Measurements from ENCODE around the gene CCDC106.
A peak's percentile ranks its signal among the peaks of the same experiment; 100 is the strongest.

The CCDC106 gene

GRCh38 chr19:55614711-55615542 is 33.1 kb upstream of the CCDC106 start:
- no peak for DNase-seq

DNA sequence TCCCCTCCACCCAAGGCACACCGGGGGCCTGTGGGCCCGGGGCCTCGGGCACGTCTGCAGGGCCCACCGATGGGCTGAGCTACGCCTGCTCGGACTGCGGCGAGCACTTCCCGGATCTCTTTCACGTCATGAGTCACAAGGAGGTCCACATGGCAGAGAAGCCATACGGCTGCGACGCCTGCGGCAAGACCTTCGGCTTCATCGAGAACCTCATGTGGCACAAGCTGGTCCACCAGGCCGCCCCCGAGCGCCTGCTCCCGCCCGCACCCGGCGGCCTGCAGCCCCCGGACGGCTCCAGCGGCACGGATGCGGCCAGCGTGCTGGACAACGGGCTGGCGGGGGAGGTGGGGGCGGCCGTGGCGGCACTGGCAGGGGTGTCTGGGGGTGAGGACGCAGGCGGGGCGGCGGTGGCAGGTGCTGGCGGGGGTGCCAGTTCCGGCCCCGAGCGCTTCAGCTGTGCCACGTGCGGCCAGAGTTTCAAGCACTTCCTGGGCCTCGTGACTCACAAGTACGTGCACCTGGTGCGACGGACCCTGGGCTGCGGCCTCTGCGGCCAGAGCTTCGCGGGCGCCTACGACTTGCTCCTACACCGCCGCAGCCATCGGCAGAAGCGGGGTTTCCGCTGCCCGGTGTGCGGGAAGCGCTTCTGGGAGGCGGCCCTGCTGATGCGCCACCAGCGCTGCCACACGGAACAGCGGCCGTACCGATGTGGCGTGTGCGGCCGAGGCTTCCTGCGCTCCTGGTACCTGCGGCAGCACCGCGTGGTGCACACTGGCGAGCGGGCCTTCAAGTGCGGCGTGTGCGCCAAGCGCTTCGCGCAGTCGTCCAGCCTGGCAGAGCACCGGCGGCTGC is 32.2 kb upstream of the CCDC106 start:
- no peak for DNase-seq

- no peak for DNase-seq
These were observed 31.6 kb upstream of the CCDC106 start for GRCh38 chr19:55616395-55616875.

DNA sequence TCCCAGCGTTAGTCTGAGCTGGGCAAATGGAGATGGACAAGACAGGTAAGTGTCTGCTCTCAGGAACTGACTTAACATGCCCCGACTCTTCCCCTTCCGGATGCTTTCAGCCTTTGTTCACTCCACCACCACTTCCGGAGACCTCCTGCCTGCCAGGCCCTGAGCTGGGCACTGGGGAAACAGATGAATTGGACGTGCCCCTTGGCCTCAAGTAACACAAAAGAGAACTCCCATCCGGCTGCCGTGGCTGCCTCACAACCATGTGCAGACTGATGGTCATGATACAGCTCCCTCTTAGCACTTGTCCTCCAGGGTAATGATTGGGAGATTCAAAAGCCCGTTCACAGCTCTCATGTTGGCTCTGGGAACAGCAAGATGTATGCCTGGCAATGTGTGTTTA is 30.6 kb upstream of the CCDC106 start:
- DNase-seq, result no peak

GRCh38 chr19:55618426-55618825 is 29.6 kb upstream of the CCDC106 start:
- no peak for DNase-seq

DNA sequence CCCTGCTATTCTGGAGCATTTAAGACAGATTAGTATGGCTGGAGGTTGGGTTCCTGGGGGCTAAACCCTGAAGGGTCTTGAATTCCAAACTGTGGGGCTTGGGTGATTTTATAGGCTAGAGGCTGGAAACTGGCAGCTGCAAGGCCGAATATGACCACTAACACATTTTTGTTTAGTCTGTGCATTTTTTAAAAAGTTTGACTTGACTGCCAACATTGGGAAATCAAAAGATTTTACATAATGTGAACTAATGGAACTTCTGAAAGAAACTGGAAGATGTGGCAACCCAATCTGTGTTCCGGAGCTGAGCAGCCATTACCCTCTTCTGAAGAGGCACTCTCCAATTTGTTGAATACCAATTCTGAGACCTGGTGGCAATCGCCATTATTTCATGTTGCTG is 28.7 kb upstream of the CCDC106 start:
- DNase-seq, result no peak

- DNase-seq, result no peak
These were observed 27.4 kb upstream of the CCDC106 start for GRCh38 chr19:55620410-55621204.

GRCh38 chr19:55621205-55621672 is 26.8 kb upstream of the CCDC106 start:
- DNase-seq, result no peak

DNA sequence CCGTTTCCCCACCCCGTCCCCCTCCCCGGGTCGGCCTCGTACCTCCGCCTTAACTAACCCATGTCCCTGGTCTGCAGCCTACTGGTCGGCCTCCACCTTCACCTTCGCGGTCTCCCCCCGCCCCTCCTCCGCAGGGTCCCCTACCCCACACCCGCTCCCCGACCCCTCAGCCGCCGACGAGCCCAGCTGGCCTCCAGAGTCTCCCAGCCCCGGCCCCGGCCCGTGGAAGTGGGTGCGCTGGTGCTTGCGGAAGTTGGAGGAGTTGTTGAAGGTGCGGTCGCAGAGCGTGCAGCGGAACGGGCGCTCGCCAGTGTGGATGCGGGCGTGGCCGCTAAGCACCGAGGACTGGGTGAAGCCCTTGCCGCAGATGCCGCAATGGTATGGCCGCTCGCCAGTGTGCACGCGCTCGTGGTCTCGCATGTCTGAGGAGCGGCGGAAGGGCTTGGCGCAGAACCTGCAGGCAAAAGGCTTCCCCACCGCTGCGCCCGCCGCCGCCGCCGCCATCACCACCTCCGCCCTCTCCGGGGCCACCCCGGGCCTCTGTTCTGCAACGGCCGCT is 26.3 kb upstream of the CCDC106 start:
- DNase-seq, result no peak

- no peak for DNase-seq
These were observed 25.6 kb upstream of the CCDC106 start for GRCh38 chr19:55622242-55622969.

- no peak for DNase-seq
These were observed 24.9 kb upstream of the CCDC106 start for GRCh38 chr19:55623130-55623529.

DNA sequence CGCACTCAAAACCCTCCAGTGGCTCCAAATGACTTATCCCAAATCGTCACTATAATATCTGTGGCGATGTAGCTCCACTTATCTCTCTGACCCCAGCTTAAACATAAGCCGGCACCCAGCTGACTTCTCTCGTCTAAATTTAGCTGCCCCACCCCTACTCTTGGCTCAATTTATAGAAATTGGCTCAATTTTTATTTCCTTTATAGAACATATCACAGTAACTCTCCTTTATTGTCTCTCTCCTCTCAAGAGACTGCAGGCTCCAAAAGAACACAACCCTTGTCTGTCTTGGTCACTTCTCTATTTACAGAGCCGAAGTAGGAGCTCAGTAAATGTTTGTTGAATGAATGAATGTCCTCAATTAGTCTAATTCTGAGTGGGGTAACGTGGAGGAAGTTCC is 24.5 kb upstream of the CCDC106 start:
- no peak for DNase-seq

GRCh38 chr19:55624109-55625003 is 23.7 kb upstream of the CCDC106 start, which contains the start of gene ZNF784:
TSS of gene ZNF784 (minus strand) at chr19:55624566. CDS start at chr19:55624561, 5 bp downstream.
- DNase-seq, result peak in 1 of 2 experiments; percentile 75

GRCh38 chr19:55625004-55625326 is 23.0 kb upstream of the CCDC106 start:
- DNase-seq, result no peak

- DNase-seq, result no peak
These were observed 21.7 kb upstream of the CCDC106 start for GRCh38 chr19:55626350-55626749.

DNA sequence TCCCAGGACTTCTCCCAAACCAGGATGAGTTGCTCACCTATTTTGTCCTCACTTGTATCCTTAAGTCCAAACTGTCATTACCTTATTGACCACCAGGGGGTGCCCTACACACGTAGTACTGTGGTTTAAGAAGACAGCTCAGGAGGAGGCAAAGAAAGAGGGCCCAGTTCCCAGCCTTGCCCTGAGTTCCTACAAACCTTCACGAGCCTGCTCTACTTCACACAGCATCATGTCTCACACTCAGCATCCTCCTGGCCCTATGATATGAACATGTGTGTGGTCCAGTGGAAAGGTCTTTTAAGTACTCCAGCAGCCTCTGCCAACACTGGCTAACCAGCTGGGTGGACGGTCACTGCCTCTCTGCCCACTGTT is 15.6 kb upstream of the CCDC106 start:
- peak; percentile 72 to 83 for DNase-seq

DNA sequence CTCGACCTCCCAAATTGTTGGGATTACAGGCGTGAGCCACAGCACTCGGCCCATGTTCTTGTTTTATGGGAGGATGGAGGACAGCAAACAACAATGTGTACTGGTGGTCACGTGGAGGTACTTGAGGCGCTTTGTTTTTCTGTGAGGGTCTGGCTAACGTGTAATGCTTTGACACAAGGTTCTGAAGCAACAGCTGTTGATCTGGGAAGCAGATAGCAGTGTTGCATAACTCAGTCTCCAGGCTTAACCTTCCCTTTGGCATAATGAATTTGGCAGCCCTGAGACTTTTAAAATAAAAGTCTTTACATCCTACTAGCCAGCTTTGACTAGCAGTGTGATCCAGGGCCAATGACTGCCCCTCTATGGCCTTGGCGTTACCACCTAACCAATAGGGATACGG is 14.2 kb upstream of the CCDC106 start:
- DNase-seq, result no peak

DNA sequence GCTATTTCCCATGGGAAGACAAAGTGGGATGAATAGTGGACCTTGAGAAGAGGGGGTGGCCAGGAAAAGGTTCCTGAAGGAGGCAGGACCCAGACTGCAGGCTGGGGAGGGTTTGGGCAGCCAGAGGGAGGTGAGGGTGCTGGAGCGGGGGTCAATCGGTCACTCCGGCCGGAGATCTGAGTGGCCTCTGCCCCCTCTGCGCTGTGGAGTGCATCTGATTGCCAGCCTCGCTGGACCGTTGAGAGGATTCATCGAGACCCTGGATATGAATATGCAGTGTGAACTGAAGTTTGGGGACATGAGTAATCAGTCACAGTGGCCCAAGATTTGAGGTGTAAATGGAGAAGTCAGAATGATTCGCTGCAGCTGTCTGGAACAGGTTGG is 12.7 kb upstream of the CCDC106 start:
- DNase-seq, result no peak

- DNase-seq, result no peak
These were observed 12.1 kb upstream of the CCDC106 start for GRCh38 chr19:55635856-55636440.

GRCh38 chr19:55636723-55637122 is 11.3 kb upstream of the CCDC106 start:
- DNase-seq, result no peak

- no peak for DNase-seq
These were observed 10.5 kb upstream of the CCDC106 start for GRCh38 chr19:55637534-55637933.
